Mesenchymal stem cell (in vitro differentiated cells and primary cell): ENCODE data around the gene VENTX.
A peak's percentile ranks its signal among the peaks of the same experiment; 100 is the strongest.

Source experiments
- DNase-seq: peaks from one replicate; pipeline ENCODE4 v3.0.0-alpha.2; 2013
- H2AFZ ChIP-seq: one replicate; pipeline ENCODE4 v1.6.1; 2013; ENCODE audit warnings: low read depth, mild to moderate bottlenecking, control low read depth, inconsistent platforms, low read length, moderate library complexity
- H2AK5ac ChIP-seq: 2 replicates; pipeline ENCODE4 v1.6.1; 2013; ENCODE audit warnings: low read length, moderate library complexity, mild to moderate bottlenecking, inconsistent platforms; ENCODE audit not compliant: severe bottlenecking
- H2BK120ac ChIP-seq: one replicate; pipeline ENCODE4 v1.6.1; 2013; ENCODE audit warnings: low read depth, mild to moderate bottlenecking, inconsistent platforms, low read length, moderate library complexity
- H2BK12ac ChIP-seq, 2 experiments: one replicate each; pipeline ENCODE4 v1.6.1; 2013; ENCODE audit warnings: inconsistent platforms in 2 of 2, low read length in 2 of 2, mild to moderate bottlenecking in 2 of 2, moderate library complexity in 2 of 2, control low read depth in 1 of 2
- H2BK15ac ChIP-seq: one replicate; pipeline ENCODE4 v1.6.1; 2013; ENCODE audit warnings: mild to moderate bottlenecking, low read depth, inconsistent platforms; ENCODE audit not compliant: poor library complexity, severe bottlenecking
- H2BK5ac ChIP-seq: 2 replicates; pipeline ENCODE4 v1.6.1; 2013; ENCODE audit warnings: low read depth, mild to moderate bottlenecking, low read length, control low read depth, inconsistent platforms; ENCODE audit not compliant: poor library complexity, severe bottlenecking
- H3K14ac ChIP-seq, 2 experiments: one replicate each; pipeline ENCODE4 v1.6.1; 2013; ENCODE audit warnings: inconsistent platforms in 2 of 2, low read length in 2 of 2, control low read depth in 1 of 2, mild to moderate bottlenecking in 1 of 2, moderate library complexity in 1 of 2
- H3K18ac ChIP-seq, 2 experiments: one replicate each; pipeline ENCODE4 v1.6.1; 2013; ENCODE audit warnings: inconsistent platforms in 2 of 2, low read length in 2 of 2, control low read depth in 1 of 2, low read depth in 1 of 2, mild to moderate bottlenecking in 1 of 2
- H3K23ac ChIP-seq, 2 experiments: one replicate each; pipeline ENCODE4 v1.6.1; 2013; ENCODE audit warnings: inconsistent platforms in 2 of 2, low read length in 2 of 2, mild to moderate bottlenecking in 2 of 2, moderate library complexity in 2 of 2, control low read depth in 1 of 2
- H3K27ac ChIP-seq: 2 replicates; pipeline ENCODE4 v1.5.1; 2013; ENCODE audit warnings: mild to moderate bottlenecking, moderate library complexity, low read length, control low read depth, inconsistent platforms; ENCODE audit not compliant: poor library complexity, severe bottlenecking
- H3K27me3 ChIP-seq, 2 experiments: 2 replicates each; pipeline versions ENCODE4 v1.6.1 to v1.7.0; 2013; ENCODE audit warnings: low read length in 2 of 2, mild to moderate bottlenecking in 2 of 2, moderate library complexity in 2 of 2, control low read depth in 1 of 2, inconsistent platforms in 1 of 2; ENCODE audit not compliant: control insufficient read depth in 1 of 2, insufficient read depth in 1 of 2
- H3K36me3 ChIP-seq, 2 experiments: 2 replicates each; pipeline versions ENCODE4 v1.6.1 to v1.7.0; 2013; ENCODE audit warnings: low read length in 2 of 2, control low read depth in 1 of 2, inconsistent platforms in 1 of 2, low read depth in 1 of 2, mild to moderate bottlenecking in 1 of 2; ENCODE audit not compliant: insufficient read depth in 2 of 2, control insufficient read depth in 1 of 2
- H3K4ac ChIP-seq, 2 experiments: one replicate each; pipeline ENCODE4 v1.6.1; 2013; ENCODE audit warnings: inconsistent platforms in 2 of 2, low read length in 2 of 2, mild to moderate bottlenecking in 2 of 2, moderate library complexity in 2 of 2, control low read depth in 1 of 2, low read depth in 1 of 2
- H3K4me1 ChIP-seq: 2 replicates; pipeline ENCODE4 v1.6.1; 2013; ENCODE audit warnings: low read depth, low read length, control low read depth; ENCODE audit not compliant: control insufficient read depth, insufficient read depth
- H3K4me2 ChIP-seq: 2 replicates; pipeline ENCODE4 v1.6.1; 2013; ENCODE audit warnings: low read length, mild to moderate bottlenecking, inconsistent platforms; ENCODE audit not compliant: poor library complexity, severe bottlenecking
- H3K4me3 ChIP-seq, 2 experiments: 2 replicates each; pipeline versions ENCODE4 v1.5.1 to v1.7.0; 2013; ENCODE audit warnings: low read length in 2 of 2, mild to moderate bottlenecking in 2 of 2, control low read depth in 1 of 2, low read depth in 1 of 2; ENCODE audit not compliant: insufficient read depth in 1 of 2
- H3K79me1 ChIP-seq: replicated peaks from 2 replicates; pipeline ENCODE4 v1.6.1; 2013; ENCODE audit warnings: mild to moderate bottlenecking, control low read depth, low read length, inconsistent platforms; ENCODE audit not compliant: poor library complexity, severe bottlenecking
- H3K9ac ChIP-seq: 2 replicates; pipeline ENCODE4 v1.7.0; 2013; ENCODE audit warnings: mild to moderate bottlenecking, low read length, moderate library complexity
- H3K9me3 ChIP-seq: 2 replicates; pipeline ENCODE4 v1.7.0; 2013; ENCODE audit warnings: mild to moderate bottlenecking, low read length; ENCODE audit not compliant: control insufficient read depth
- H4K8ac ChIP-seq: one replicate; pipeline ENCODE4 v1.6.1; 2013; ENCODE audit warnings: inconsistent platforms, mild to moderate bottlenecking, low read length, moderate library complexity
- H4K91ac ChIP-seq: one replicate; pipeline ENCODE4 v1.6.1; 2013; ENCODE audit warnings: mild to moderate bottlenecking, low read length, inconsistent platforms
- WGBS: methylation state at CpG from one replicate; pipeline ENCODE4 v1.1.7; 2013; ENCODE audit warnings: mixed read lengths; 5-methylcytosine and 5-hydroxymethylcytosine counted together

Gene VENTX

DNA sequence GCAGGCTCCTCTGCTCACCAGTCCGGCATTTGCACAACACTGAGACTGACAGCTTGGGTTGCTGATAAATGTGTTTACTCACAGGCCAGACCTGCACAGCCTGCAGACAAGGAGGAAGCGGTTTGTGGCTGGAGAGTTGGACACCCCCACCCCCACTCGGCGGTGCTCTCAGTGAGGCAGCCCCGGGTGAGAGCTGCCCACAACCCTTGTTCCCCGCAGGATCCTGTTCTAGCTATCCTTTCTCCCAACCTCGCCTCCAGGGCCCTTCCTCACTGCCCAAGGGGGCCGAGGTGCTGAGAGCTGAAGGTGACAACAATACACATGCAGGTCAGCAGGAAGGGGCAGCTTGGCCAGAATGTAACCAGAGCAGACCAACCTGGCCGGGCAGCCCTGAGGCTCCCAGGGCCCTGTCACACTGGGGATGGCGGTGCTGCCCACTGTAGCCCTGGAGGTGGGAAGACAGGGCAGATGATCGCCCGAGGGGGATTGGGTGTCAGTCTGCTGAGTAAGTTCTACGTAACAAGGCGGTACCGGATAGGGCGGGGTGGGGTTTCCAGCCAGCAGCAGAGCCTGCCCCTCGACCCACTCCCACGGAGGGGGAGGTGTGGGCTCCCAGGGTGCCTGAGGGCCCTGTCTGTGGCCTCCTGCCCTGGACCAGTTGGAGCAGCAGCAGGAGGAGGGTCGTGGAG, 41.1 kb downstream of the VENTX start:
- peak overlapping the region; percentile 66 for H2BK15ac ChIP-seq
- H3K36me3 ChIP-seq: peaks cover 51 to 56% of the 10 kb centered on the region in 2 experiments
- H3K14ac ChIP-seq: no peak overlapping the region
- DNase-seq: peak; percentile 67
- H2BK120ac ChIP-seq: no peak overlapping the region
- H3K9ac ChIP-seq: no peak overlapping the region
- no peak overlapping the region for H3K23ac ChIP-seq
- H4K91ac ChIP-seq: peak overlapping the region; percentile 48
- H3K79me1 ChIP-seq: peaks cover 4% of the 10 kb centered on the region
- H2AK5ac ChIP-seq: no peak overlapping the region
- H2BK5ac ChIP-seq: no peak overlapping the region
- peak overlapping the region in 1 of 2 experiments; percentile 6 for H3K18ac ChIP-seq
- H3K9me3 ChIP-seq: no peaks in the 10 kb centered on the region
- peak overlapping the region; percentile 47 for H4K8ac ChIP-seq
- no peak overlapping the region for H2AFZ ChIP-seq
- peak overlapping the region in 1 of 2 experiments; percentile 41 for H3K4ac ChIP-seq
- 52% methylated on average over 19 of the region's 19 CpGs for WGBS
- H2BK12ac ChIP-seq: peak overlapping the region in 1 of 2 experiments; percentile 74
- H3K4me2 ChIP-seq: peak overlapping the region; percentile 7
- H3K4me1 ChIP-seq: peaks cover 53% of the 10 kb centered on the region
- peak overlapping the region; percentile 36 for H3K27ac ChIP-seq
- peaks cover 0 to 26% of the 10 kb centered on the region in 2 experiments for H3K27me3 ChIP-seq
- no peak overlapping the region for H3K4me3 ChIP-seq

DNA sequence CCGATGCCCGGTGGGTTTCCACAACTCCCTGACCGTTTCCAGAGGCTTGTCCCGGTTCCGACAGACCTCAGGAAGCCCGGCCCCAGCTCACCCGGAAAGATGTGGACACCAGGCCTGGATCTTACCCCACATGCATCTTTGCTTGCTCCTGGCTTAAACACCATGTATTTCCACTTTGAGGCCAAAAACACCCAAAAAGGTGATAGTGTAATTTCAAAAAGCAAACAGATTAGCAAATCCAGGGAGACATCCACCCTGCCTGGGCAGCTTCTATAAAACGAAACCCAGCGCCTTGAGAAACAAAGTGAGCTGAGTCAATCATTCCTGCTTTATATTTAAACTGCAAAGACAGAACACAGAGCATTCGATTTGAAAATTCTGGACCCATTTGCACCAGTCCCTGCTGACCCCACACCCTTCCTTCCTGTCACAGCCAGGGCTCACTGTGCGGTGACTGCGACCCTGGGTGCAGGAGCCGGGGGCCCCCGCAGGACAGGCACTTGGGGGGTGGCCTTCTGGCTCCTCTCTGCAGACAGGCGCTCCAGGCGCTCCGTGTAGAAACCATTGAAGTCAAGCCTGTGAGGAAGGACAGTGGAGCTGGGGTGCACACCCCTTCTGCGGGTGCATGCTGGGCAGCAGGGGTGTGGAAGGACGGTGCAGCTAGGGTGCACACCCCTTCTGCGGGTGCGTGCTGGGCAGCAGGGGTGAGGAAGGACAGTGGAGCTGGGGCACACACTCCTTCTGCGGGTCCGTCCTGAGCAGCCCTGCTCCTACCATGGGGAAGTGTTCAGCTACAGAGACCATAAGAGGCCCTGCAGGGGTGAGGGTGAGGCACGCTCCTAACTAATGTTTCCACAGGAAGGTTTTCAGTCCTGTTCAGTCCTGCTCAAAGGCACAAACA, 41.9 kb downstream of the VENTX start:
- no peak overlapping the region for H2AK5ac ChIP-seq
- H2BK5ac ChIP-seq: no peak overlapping the region
- H2AFZ ChIP-seq: no peak overlapping the region
- H2BK12ac ChIP-seq: no peak overlapping the region
- no peak overlapping the region for H4K91ac ChIP-seq
- no peak overlapping the region for H3K9ac ChIP-seq
- no peak overlapping the region for H3K4me3 ChIP-seq
- H2BK120ac ChIP-seq: no peak overlapping the region
- peaks cover 54% of the 10 kb centered on the region for H3K4me1 ChIP-seq
- no peak overlapping the region for H3K4me2 ChIP-seq
- no peak overlapping the region for H4K8ac ChIP-seq
- peak overlapping the region; percentile 16 for H3K27ac ChIP-seq
- peaks cover 10% of the 10 kb centered on the region for H3K79me1 ChIP-seq
- H3K14ac ChIP-seq: no peak overlapping the region
- no peak overlapping the region for H3K23ac ChIP-seq
- peak; percentile 19 for DNase-seq
- no peaks in the 10 kb centered on the region for H3K9me3 ChIP-seq
- H2BK15ac ChIP-seq: no peak overlapping the region
- peaks cover 0 to 23% of the 10 kb centered on the region in 2 experiments for H3K27me3 ChIP-seq
- peaks cover 60 to 61% of the 10 kb centered on the region in 2 experiments for H3K36me3 ChIP-seq
- no peak overlapping the region for H3K18ac ChIP-seq
- WGBS: 90% methylated on average over 22 of the region's 24 CpGs
- no peak overlapping the region for H3K4ac ChIP-seq

DNA sequence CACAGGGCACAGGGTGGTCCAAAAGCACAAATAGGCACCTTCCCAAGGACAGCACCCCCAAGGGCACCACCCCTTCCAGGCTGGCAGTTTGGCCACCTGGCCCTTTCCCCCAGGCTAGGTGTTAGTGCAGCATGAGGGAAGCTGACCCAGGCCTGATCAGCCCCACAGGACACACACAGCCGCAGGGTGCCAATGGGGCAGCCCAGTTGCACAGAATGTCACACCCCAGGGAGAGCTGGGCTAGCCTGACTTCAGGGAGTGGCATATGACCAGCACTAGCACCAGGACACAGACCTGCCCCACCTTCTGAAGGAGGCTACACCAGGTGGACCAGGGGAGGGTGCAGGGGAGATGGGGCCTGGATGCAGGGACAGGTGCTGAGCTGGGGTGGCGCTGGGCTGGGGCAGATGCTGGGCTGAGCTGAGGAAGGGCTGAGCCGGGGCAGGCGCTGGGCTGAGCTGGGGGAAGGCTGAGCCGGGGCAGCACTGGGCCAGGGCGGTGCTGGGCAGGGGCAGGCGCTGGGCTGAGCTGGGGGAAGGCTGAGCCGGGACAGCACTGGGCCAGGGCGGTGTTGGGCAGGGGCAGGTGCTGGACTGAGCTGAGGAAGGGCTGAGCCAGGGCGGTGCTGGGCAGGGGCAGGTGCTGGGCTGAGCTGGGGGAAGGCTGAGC, 42.9 kb downstream of the VENTX start:
- H3K4ac ChIP-seq: no peak overlapping the region
- no peak overlapping the region for H2BK5ac ChIP-seq
- peaks cover 19% of the 10 kb centered on the region for H3K79me1 ChIP-seq
- no peak overlapping the region for H2BK120ac ChIP-seq
- no peak overlapping the region for H4K91ac ChIP-seq
- no peak overlapping the region for H3K27ac ChIP-seq
- no peak overlapping the region for H3K14ac ChIP-seq
- no peak overlapping the region for H3K9ac ChIP-seq
- H3K4me3 ChIP-seq: no peak overlapping the region
- no peak overlapping the region for H2AK5ac ChIP-seq
- no peaks in the 10 kb centered on the region for H3K9me3 ChIP-seq
- no peak for DNase-seq
- no peak overlapping the region for H2BK12ac ChIP-seq
- H3K36me3 ChIP-seq: peaks cover 69 to 70% of the 10 kb centered on the region in 2 experiments
- no peak overlapping the region for H4K8ac ChIP-seq
- H2AFZ ChIP-seq: no peak overlapping the region
- no peak overlapping the region for H2BK15ac ChIP-seq
- peaks cover 0 to 14% of the 10 kb centered on the region in 2 experiments for H3K27me3 ChIP-seq
- 90% methylated on average over 10 of the region's 10 CpGs for WGBS
- H3K23ac ChIP-seq: no peak overlapping the region
- no peak overlapping the region for H3K4me2 ChIP-seq
- H3K4me1 ChIP-seq: peaks cover 50% of the 10 kb centered on the region
- no peak overlapping the region for H3K18ac ChIP-seq
